ENCODE data around the gene CDC40. TPM values are rescaled to one million over a fixed set of nuclear protein-coding genes. Genes with fewer than 3 reads are reported as not detected.

Gene CDC40
- total and polyA plus RNA-seq, 3 donors from 2014 or later = 16.3 to 20.1 (median 17.9) TPM

- intact Hi-C loops (cut with DNase I; ENCODE audit: low total_unique reads) = no loop called here
- Histone ChIP-seq H3K9me3 (no peaks in the 10 kb centered on the region), H3K27me3 (no peaks in the 10 kb centered on the region), H3K27ac (no peak overlapping the region), H3K36me3 (ENCODE audit: low read depth, missing control alignments) (no peaks in the 10 kb centered on the region), H3K4me1 (peaks cover 30% of the 10 kb centered on the region), H3K4me3 (no peak overlapping the region)
- TF ChIP-seq POLR2A (IDR thresholded peaks at IDR 0.05) (no peak), CTCF (IDR thresholded peaks at IDR 0.05) (no peak)
- 75 to 82% methylated on average over 5 of the region's 5 CpGs for WGBS, 2 donors
- DNase-seq = no peak
These were observed 3.2 kb downstream of the CDC40 start for GRCh38 chr6:110183292-110183885.

- Histone ChIP-seq H3K9me3 (no peaks in the 10 kb centered on the region), H3K36me3 (ENCODE audit: low read depth, missing control alignments) (no peaks in the 10 kb centered on the region), H3K4me1 (peaks cover 29% of the 10 kb centered on the region), H3K4me3 (no peak overlapping the region), H3K27me3 (no peaks in the 10 kb centered on the region), H3K27ac (no peak overlapping the region)
- intact Hi-C loops (cut with DNase I; ENCODE audit: low total_unique reads) = no loop called here
- no peak for TF ChIP-seq POLR2A (IDR thresholded peaks at IDR 0.05)
- TF ChIP-seq CTCF (IDR thresholded peaks at IDR 0.05) = no peak
- WGBS, 2 donors = 85 to 86% methylated on average over 3 of the region's 3 CpGs
- DNase-seq = no peak
These were observed 5.7 kb downstream of the CDC40 start for GRCh38 chr6:110185879-110186278.

- no peaks in the 10 kb centered on the region for H3K9me3 ChIP-seq
- no peak overlapping the region for H3K27ac ChIP-seq
- H3K4me1 ChIP-seq = peaks cover 8% of the 10 kb centered on the region
- TF ChIP-seq CTCF (IDR thresholded peaks at IDR 0.05) = no peak
- no peak for TF ChIP-seq POLR2A (IDR thresholded peaks at IDR 0.05)
- intact Hi-C loops (cut with DNase I; ENCODE audit: low total_unique reads) = no loop called here
- H3K36me3 ChIP-seq (ENCODE audit: low read depth, missing control alignments) = no peaks in the 10 kb centered on the region
- no peak for DNase-seq
- H3K4me3 ChIP-seq = no peak overlapping the region
- H3K27me3 ChIP-seq = no peaks in the 10 kb centered on the region
These were observed 8.6 kb downstream of the CDC40 start for GRCh38 chr6:110188791-110189190.

GRCh38 chr6:110190726-110191125, 10.5 kb downstream of the CDC40 start:
- 93 to 98% methylated on average over 6 of the region's 6 CpGs for WGBS, 2 donors
- Histone ChIP-seq H3K4me1 (no peaks in the 10 kb centered on the region), H3K36me3 (ENCODE audit: low read depth, missing control alignments) (no peaks in the 10 kb centered on the region), H3K27me3 (no peaks in the 10 kb centered on the region), H3K4me3 (no peak overlapping the region), H3K27ac (no peak overlapping the region), H3K9me3 (no peaks in the 10 kb centered on the region)
- no peak for DNase-seq
- intact Hi-C loops (cut with DNase I; ENCODE audit: low total_unique reads) = no loop called here
- TF ChIP-seq POLR2A (IDR thresholded peaks at IDR 0.05) = no peak

- WGBS, 2 donors = 84 to 92% methylated on average over 2 of the region's 2 CpGs
- no peak for DNase-seq
- no peaks in the 10 kb centered on the region for H3K9me3 ChIP-seq
- H3K27me3 ChIP-seq = no peaks in the 10 kb centered on the region
- intact Hi-C loops (cut with DNase I; ENCODE audit: low total_unique reads) = no loop called here
- no peak for TF ChIP-seq POLR2A (IDR thresholded peaks at IDR 0.05)
- no peak for TF ChIP-seq CTCF (IDR thresholded peaks at IDR 0.05)
- no peak overlapping the region for H3K27ac ChIP-seq
- H3K4me1 ChIP-seq = no peaks in the 10 kb centered on the region
- no peak overlapping the region for H3K4me3 ChIP-seq
- H3K36me3 ChIP-seq (ENCODE audit: low read depth, missing control alignments) = no peaks in the 10 kb centered on the region
These were observed 11.2 kb downstream of the CDC40 start for GRCh38 chr6:110191477-110191876.
